Activated naive CD8-positive, alpha-beta T cell treated with anti-CD3 and anti-CD28 coated beads for 36 hours (primary cell): ENCODE results near the gene SLFN14. TPM values are rescaled to one million over a fixed set of nuclear protein-coding genes. Genes with fewer than 3 reads are reported as not detected.
A peak's percentile ranks its signal among the peaks of the same experiment; 100 is the strongest.

Source experiments
- DNase-seq: peaks from one replicate; pipeline ENCODE4 v3.0.0; 2021
- H3K27ac Mint-ChIP-seq: one replicate; pipeline ENCODE4 v1.8.0; 2022; ENCODE audit warnings: mild to moderate bottlenecking, moderate library complexity, mixed read lengths
- H3K27me3 Mint-ChIP-seq: one replicate; pipeline ENCODE4 v1.8.0; 2022; ENCODE audit warnings: mild to moderate bottlenecking, mixed read lengths
- H3K36me3 Mint-ChIP-seq: one replicate; pipeline ENCODE4 v1.8.0; 2021; ENCODE audit warnings: mild to moderate bottlenecking, mixed read lengths
- H3K4me1 Mint-ChIP-seq: one replicate; pipeline ENCODE4 v1.8.0; 2021; ENCODE audit warnings: mixed read lengths
- H3K4me3 Mint-ChIP-seq: one replicate; pipeline ENCODE4 v1.8.0; 2022; ENCODE audit warnings: mild to moderate bottlenecking, moderate library complexity, mixed read lengths
- H3K9me3 Mint-ChIP-seq: one replicate; pipeline ENCODE4 v1.8.0; 2022; ENCODE audit warnings: mixed read lengths
- total RNA-seq, 2 experiments: library from RNA; stranded (reverse); gene quantifications; one replicate each; pipeline ENCODE4 v1.2.3, GENCODE V29; 2021

Gene SLFN14
- total RNA-seq = under 1 TPM; 0.10 to 0.14 TPM

DNA sequence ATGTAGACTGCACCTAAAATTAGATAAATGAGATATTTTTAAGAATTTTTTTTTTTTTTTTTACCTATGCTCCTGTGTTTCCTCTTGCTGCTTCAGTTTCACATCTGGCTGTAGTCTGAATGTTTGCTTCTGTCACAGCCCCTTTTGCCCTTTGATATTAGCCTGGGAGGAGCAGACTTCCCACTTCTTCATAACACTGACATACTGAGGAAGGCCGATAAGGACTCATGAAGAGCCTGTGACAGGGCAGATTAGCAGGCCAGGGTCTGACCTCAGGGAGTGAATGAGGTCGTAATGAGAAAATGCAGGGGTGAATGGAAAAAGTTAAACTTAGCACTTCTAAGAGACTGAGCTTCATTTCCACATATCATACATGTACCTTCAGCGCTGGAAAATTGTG is at the start of gene SLFN14:
SLFN14 (minus strand) TSS at position 117 of the 400 bp plus-strand sequence. CDS start 2,757 bp downstream, outside the sequence.
- Mint-ChIP-seq H3K9me3 (no peaks in the 10 kb centered on the region), H3K27me3 (peaks cover 13% of the 10 kb centered on the region), H3K4me3 (no peak within 1 kb of the TSS), H3K27ac (peak within 1 kb of the TSS; percentile 73), H3K4me1 (peaks cover 7% of the 10 kb centered on the region), H3K36me3 (no peaks in the 10 kb centered on the region)
- DNase-seq = peak; percentile 24

DNA sequence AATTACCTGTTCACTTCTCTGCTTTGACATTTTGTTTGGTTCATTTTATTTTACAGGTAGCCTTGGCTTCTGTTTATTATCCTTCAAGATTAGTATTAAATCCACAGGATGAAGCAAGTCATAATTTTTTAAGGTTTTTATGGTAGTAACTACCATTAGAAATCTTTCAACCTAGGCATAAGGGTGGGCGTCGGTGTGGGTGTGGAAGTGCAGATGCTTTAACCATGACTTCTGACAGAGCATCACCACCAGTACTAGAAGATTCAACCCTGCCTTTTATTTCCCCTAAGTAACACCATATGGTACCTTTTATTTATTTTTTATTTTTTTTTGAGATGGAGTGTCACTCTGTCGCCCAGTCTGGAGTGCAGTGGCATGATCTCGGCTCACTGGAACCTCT is 49.2 kb upstream of the SLFN14 start:
- Mint-ChIP-seq H3K27me3 (no peaks in the 10 kb centered on the region), H3K4me1 (peaks cover 10% of the 10 kb centered on the region), H3K27ac (no peak overlapping the region), H3K4me3 (no peak overlapping the region), H3K36me3 (peaks cover 13% of the 10 kb centered on the region), H3K9me3 (no peaks in the 10 kb centered on the region)
- no peak for DNase-seq

DNA sequence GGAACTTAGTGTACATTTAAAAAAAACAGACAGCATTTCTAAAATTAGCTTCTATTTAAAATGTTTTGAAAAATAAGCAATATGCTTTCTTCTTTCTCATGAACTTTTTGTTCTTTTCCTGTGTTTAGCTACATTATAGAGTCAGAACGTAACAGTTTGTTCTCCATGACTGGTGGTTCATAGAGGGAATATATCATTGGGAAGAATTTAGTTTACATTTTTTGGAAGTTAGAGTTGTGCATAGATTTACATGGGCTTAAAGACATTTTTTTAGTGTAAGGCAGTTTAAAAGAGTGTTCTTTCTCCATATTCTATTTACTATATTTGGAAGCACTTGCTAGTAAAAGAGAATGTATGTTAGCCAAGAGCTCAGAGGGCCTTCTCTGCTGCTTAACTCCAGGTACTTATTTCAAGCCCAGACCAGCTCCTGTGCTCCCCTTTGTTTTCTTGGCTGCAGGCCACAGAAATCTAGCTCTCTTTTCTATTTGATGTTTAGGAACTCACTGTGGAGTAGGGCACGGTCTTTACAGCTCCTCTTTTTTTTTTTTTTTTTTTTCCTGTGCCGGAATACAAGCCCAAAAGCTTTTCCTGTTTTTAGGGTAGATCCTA is 46.7 kb upstream of the SLFN14 start:
- no peak overlapping the region for H3K4me3 Mint-ChIP-seq

DNA sequence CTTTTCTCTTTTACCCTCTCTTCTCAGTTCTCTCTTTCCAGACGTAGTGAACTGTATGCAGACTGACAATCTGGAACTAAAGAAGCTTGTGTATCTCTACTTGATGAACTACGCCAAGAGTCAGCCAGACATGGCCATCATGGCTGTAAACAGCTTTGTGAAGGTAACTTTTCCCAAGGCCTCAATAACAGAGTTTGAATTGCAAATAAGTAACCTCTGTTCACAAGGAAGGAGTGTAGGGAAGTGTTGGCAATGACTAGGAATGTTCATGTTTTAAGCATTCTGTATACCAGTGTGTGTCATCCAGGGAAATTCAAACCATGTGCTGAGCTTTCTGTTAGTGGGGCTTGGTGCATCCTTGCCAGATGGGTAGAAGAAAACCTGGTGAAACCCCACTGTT is 45.1 kb upstream of the SLFN14 start:
- Mint-ChIP-seq H3K9me3 (no peaks in the 10 kb centered on the region), H3K36me3 (peaks cover 19% of the 10 kb centered on the region), H3K27ac (no peak overlapping the region), H3K4me1 (peaks cover 5% of the 10 kb centered on the region), H3K27me3 (no peaks in the 10 kb centered on the region), H3K4me3 (no peak overlapping the region)
- no peak for DNase-seq

More for the DNA sequence above, 46.7 kb upstream of the SLFN14 start:
- no peak for DNase-seq
- H3K4me1 Mint-ChIP-seq = peaks cover 5% of the 10 kb centered on the region
- no peaks in the 10 kb centered on the region for H3K9me3 Mint-ChIP-seq
- H3K27me3 Mint-ChIP-seq = no peaks in the 10 kb centered on the region
- H3K36me3 Mint-ChIP-seq = peaks cover 14% of the 10 kb centered on the region
- peak overlapping the region; percentile 38 for H3K27ac Mint-ChIP-seq

DNA sequence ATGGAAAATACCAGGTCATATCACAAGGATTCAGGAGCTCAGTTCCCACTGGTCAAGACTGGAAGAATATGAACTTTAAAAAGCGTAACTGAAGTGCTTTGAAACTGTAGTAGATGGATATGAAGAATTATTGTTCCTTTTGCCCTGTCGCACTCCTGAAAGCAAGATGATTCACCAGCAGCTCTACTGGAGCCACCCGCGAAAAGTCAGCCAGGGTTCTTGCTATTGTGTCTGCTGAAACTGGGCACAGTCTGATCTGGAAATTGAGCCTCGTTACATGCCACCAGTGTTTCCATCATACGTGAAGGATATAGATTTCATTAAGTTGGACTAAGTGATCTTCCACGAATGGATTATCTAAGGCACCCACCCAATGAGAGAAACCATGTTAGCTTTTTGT is 43.1 kb upstream of the SLFN14 start:
- H3K36me3 Mint-ChIP-seq = peaks cover 26% of the 10 kb centered on the region
- no peak for DNase-seq
- peaks cover 5% of the 10 kb centered on the region for H3K4me1 Mint-ChIP-seq
- H3K9me3 Mint-ChIP-seq = no peaks in the 10 kb centered on the region
- no peak overlapping the region for H3K27ac Mint-ChIP-seq
- no peaks in the 10 kb centered on the region for H3K27me3 Mint-ChIP-seq
- no peak overlapping the region for H3K4me3 Mint-ChIP-seq

DNA sequence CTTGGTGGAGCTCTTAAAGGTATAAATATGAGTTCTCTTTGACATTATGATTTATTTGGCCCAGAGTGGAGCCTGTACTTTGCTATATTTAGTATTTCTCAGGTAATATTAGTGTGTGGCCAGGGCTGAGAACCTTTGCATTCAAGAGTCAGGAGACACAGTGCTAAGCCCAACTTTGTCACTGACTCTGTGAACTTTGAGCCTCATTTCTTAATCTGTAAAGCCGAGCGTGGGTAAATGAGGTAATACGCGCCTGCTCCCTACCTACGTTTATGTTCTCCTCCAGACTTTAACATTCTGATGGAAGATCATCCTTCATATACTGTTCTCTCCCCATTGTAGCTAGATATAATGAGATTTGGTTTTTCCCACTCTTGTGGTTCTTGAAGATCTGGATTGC is 37.0 kb upstream of the SLFN14 start:
- no peak for DNase-seq
- Mint-ChIP-seq H3K27ac (no peak overlapping the region), H3K9me3 (no peaks in the 10 kb centered on the region), H3K4me3 (no peak overlapping the region), H3K27me3 (no peaks in the 10 kb centered on the region), H3K4me1 (peaks cover 8% of the 10 kb centered on the region), H3K36me3 (peaks cover 43% of the 10 kb centered on the region)

DNA sequence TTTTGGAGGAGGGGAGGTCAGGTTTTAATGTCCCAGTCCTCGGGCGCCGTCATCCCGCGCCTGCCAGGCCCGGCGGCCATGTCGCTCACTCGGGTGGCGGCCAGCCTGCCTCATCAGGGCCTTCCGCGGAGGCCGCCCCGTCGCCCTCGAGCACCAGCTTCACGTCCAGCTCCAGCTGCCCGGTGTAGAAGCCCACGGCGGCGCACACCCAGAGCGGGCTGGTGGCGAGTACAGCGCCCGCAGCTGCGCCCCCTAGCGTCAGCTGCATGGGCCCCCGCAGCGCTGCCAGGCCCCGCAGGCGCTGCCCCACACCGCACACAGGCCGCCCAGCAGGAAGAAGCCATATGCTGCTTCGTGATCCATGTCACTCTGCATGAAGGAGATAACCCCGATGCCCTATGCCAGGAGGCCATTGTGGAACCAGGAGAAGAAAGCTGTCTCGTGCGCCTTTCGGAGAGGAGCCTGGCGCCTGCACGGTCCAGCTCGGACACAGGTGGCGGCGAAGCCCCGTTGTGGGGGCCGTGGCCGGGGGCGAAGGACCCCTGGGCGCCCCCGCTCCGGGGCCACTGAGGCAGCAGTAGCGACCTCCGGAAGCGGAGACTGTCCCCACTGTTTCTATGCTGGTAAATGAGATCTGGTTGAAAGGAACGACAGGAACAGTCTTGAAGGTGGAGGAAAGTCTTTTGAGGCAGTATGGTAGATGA is 36.1 kb upstream of the SLFN14 start:
- H3K4me3 Mint-ChIP-seq = no peak overlapping the region
- no peak overlapping the region for H3K27ac Mint-ChIP-seq
- H3K4me1 Mint-ChIP-seq = peaks cover 9% of the 10 kb centered on the region
- DNase-seq = no peak
- H3K9me3 Mint-ChIP-seq = no peaks in the 10 kb centered on the region
- H3K36me3 Mint-ChIP-seq = peaks cover 41% of the 10 kb centered on the region
- no peaks in the 10 kb centered on the region for H3K27me3 Mint-ChIP-seq

DNA sequence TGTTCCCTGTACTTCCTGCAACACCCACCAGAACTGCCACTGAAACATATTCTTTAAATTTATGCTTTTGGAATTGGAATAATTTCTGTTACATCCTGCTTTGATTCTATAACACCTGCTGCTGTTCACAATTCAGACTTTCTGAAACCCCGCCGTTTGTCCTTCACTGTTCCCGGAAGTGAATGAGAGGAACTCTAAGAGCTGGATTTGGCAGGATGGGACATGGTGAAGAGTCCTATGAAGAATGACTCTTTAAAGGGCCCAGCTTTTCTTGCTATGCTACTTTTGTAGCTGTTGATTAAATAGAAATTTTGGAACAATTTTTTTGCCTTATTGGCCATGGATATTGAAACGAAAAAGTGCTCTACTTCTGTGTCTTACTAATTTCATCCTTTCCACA is 35.5 kb upstream of the SLFN14 start:
- no peak for DNase-seq
- no peak overlapping the region for H3K4me3 Mint-ChIP-seq
- H3K27ac Mint-ChIP-seq = no peak overlapping the region
- H3K9me3 Mint-ChIP-seq = no peaks in the 10 kb centered on the region
- no peaks in the 10 kb centered on the region for H3K27me3 Mint-ChIP-seq
- H3K36me3 Mint-ChIP-seq = peaks cover 41% of the 10 kb centered on the region
- peaks cover 9% of the 10 kb centered on the region for H3K4me1 Mint-ChIP-seq

DNA sequence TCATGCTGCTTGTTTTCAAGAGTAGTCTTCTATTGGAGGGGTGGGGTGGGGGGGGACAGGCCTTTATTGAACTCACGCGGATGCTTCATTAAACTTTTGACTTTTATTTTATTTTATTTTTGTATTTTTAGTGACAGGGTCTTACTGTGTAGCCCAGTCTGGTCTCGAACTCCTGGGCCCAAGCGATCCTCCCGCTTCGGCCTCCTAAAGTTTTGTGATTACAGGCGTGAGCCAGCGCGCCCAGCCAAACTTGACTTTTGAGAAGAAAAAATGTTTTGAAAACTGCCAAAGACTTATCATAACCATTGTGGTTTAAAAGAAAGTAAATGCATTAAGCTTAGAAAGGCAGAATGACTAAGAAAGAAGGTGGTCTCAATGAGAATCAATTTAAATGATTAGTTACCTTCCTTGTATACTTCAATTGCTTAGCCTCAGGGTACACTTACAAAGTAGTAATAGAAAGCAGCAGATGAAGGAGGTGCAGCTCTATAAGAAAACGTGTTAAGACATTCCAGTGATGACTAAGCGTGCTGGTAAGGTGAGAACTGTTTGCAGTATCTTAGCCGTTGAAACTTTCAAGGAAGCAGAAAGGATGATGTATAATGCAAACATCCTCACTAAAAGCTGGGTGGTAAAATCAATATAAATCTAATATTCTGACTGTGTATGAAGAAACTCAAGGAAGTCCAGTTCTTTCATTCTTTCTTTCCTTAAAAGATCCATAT is 27.7 kb upstream of the SLFN14 start:
- H3K4me3 Mint-ChIP-seq = peak overlapping the region; percentile 96
- peak overlapping the region; percentile 97 for H3K27ac Mint-ChIP-seq
- H3K27me3 Mint-ChIP-seq = no peaks in the 10 kb centered on the region
- DNase-seq = no peak
- H3K36me3 Mint-ChIP-seq = peaks cover 8% of the 10 kb centered on the region
- no peaks in the 10 kb centered on the region for H3K9me3 Mint-ChIP-seq
- H3K4me1 Mint-ChIP-seq = peaks cover 25% of the 10 kb centered on the region

DNA sequence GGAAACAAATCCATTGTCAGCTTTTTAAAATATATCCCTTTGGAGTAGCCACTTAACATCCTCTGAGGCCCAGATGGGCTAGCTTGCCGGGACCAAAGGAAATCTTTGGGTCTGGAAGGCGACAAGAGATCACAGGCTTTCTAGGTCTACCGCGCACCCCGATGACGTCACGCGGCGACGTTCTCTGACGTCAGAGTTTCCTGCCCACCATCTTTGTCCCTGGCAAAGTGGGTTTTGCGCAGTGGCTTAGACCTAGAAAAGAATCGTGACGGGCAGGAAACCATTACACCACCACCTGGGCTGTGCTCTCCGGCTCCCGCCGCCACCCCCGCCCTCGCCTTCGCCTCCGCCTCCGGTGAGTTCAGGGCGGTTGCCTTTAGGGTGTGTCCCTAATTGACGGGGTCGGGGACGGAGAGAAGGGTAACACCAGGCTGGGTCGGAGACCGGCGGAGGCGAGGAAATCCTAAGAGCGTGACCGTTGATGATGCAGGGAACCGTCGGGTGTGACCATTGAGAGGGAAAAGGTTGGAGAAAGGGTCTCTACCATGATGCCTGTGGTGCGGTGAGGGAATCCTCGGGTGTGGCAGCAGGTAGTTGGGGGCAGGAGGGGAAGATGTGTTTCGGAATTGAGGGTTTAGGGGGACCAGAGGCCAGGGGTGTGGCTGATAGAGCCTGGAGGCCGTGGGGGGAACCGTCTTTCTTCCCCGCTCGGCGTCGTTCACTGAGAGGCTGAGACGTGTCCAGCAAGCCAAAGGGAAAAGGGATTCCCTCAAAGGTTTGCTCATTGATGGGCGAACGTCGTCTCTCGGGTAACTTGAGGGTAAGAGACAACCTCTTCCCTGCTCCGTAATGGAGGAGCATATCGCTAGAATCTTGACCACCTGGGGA is 26.7 kb upstream of the SLFN14 start, which contains the start of gene AP2B1:
AP2B1 (plus strand) TSS at position 249 of the 888 bp plus-strand sequence. CDS start 6,709 bp downstream, outside the sequence.
- Mint-ChIP-seq H3K36me3 (peaks cover 5% of the 10 kb centered on the region), H3K27ac (peak within 1 kb of the TSS; percentile 97), H3K4me1 (peaks cover 23% of the 10 kb centered on the region), H3K4me3 (peak within 1 kb of the TSS; percentile 96), H3K27me3 (no peaks in the 10 kb centered on the region), H3K9me3 (no peaks in the 10 kb centered on the region)
- DNase-seq = peak; percentile 95

DNA sequence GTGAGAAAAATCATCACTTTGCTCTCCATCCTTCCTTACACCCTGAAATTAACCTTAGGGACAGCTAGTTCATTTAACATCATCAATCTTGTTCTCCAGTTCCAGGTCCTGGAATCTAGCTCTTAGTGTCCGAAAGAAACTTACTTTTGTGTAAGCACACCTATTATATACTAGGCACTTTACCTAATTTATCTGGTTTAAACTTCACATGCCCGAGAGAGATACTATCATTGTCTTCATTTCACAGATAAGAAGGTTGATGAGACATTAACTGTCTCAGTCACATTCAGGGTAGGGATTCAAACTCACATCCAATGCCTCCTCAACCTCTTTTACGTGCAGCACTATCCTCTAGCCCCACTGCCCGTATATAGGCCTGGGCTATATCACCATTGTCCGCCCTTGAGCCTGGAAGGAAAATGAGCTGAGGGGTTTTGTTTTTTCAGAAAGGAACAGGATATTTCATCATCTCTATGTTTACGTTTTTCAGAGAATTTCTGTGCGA is 26.0 kb upstream of the SLFN14 start:
- Mint-ChIP-seq H3K36me3 (peaks cover 5% of the 10 kb centered on the region), H3K4me1 (peaks cover 22% of the 10 kb centered on the region), H3K27ac (peak overlapping the region; percentile 97), H3K27me3 (no peaks in the 10 kb centered on the region), H3K4me3 (peak overlapping the region; percentile 96), H3K9me3 (no peaks in the 10 kb centered on the region)
- no peak for DNase-seq

DNA sequence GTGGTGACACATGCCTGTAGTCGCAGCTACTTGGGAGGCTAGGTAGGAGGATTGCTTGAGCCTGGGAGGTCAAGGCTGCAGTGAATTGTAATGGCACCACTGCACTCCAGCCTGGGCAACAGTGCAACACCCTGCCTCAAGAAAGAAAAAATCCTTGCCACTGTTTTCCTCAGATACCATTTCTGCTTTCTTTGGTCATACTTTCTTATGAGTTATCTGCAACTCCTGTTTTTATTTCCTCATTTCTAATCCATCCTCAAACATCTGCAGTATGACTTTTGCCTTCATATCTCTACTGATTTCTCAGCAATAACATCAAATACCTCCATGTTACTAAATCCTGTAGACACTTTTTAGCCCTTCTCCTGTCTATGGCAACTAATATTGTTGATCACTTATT is 23.4 kb upstream of the SLFN14 start:
- H3K27ac Mint-ChIP-seq = no peak overlapping the region
- peaks cover 5% of the 10 kb centered on the region for H3K36me3 Mint-ChIP-seq
- H3K27me3 Mint-ChIP-seq = no peaks in the 10 kb centered on the region
- H3K4me1 Mint-ChIP-seq = peaks cover 15% of the 10 kb centered on the region
- no peak for DNase-seq
- no peaks in the 10 kb centered on the region for H3K9me3 Mint-ChIP-seq
- H3K4me3 Mint-ChIP-seq = no peak overlapping the region

DNA sequence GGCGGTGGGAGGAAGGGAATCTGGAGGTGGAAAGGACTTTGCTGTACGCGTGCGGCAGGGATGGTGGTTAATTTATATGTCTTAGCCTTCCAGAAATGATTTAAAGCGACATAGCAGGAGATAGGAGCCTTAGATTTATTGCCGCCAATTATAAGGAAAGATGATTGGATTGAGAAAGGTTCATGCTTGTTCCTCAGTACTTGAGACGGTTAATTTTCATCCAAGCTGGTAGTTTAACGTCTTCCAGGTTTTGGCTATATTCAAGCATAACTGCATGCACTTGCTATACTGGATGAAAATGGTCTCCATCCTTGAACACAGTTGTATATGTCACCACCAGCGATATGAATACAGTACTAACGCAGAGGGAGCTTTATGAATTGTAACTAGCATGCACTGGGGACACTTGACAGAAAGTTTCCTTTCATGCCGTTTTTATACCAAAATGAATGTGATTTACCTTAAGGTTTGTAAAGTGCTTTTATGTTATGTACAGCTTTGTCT is 18.4 kb upstream of the SLFN14 start:
- H3K27ac Mint-ChIP-seq = peak overlapping the region; percentile 97
- no peaks in the 10 kb centered on the region for H3K9me3 Mint-ChIP-seq
- no peaks in the 10 kb centered on the region for H3K27me3 Mint-ChIP-seq

DNA sequence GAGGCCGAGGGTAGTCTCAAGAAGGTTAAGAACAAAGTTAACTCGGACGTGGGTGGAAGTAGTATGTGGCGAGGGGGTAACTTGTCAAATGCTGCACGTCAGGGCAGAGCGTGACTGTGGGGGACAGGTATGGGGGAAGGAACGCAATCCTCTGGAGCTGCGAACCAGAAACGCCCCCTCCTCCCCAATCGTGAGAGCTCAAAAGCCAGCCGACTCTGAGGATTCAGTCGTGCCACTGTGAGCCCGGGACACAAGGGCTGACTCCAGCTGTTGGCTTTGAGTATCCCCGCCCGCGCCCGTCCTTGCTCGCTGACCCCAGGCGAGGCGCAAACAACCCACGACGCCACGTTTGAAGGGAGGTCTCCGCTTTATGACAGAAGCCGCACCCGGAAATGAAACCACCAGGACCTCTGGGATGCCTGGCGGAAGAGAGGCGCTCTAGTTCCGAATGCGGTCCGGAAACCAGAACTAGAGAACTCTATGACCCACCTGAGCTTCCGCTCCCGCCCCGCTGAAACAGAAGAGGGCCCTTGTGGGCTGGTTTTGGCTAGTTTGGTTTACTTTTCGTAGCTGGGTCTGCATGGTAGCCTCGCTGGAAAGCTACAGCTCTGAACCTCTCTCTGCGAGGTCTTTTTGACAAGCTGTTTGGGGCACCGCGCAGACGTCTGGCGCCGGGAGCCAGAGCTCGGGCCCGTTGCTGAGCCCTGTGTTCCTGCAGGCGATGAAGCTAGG is 17.7 kb upstream of the SLFN14 start, which contains the start of gene PEX12:
PEX12 (minus strand) TSS at position 375 of the 732 bp plus-strand sequence. CDS start 550 bp downstream, outside the sequence.
- DNase-seq = peak; percentile 87
- peak within 1 kb of the TSS; percentile 91 for H3K4me3 Mint-ChIP-seq
- H3K4me1 Mint-ChIP-seq = peaks cover 25% of the 10 kb centered on the region
- peak within 1 kb of the TSS; percentile 97 for H3K27ac Mint-ChIP-seq
- no peaks in the 10 kb centered on the region for H3K27me3 Mint-ChIP-seq
- peaks cover 7% of the 10 kb centered on the region for H3K36me3 Mint-ChIP-seq
- H3K9me3 Mint-ChIP-seq = no peaks in the 10 kb centered on the region

More for the DNA sequence above, 18.4 kb upstream of the SLFN14 start:
- Mint-ChIP-seq H3K4me3 (peak overlapping the region; percentile 91), H3K36me3 (peaks cover 7% of the 10 kb centered on the region), H3K4me1 (peaks cover 25% of the 10 kb centered on the region)
- DNase-seq = no peak
